ENCODE measurements around the gene CXCR4.

CXCR4 gene

DNA sequence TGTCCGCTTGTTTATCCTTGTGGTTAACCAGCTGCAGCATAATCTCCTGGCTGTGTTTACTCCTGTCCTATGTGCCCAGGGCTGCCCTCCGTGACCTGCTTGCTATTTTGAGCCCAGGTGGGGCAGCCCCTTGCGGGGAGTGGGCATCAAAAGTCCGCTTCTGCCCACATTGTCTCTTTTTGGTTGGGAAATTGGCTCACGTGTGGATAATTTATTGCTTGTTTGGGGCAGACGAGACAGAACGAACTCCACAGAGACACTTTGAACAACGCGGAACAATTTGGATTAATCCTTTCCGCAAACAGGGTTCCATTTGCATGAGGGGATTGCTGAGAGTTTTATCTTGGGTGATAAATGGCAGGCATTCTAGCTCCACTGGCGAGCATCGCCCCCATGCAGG, 8.1 kb upstream of the CXCR4 start:
- DNase-seq (no peak), ATAC-seq (no peak)
- peak overlapping the region in 1 of 2 donors; percentile 18 for H3K27ac Mint-ChIP-seq
- H3K9me3 Mint-ChIP-seq, result no peaks in the 10 kb centered on the region
- peaks cover 6% of the 10 kb centered on the region for H3K27me3 Mint-ChIP-seq
- H3K4me3 Mint-ChIP-seq, result peak overlapping the region in 1 of 2 donors; percentile 29
- peaks cover 99% of the 10 kb centered on the region for H3K4me1 Mint-ChIP-seq

DNA sequence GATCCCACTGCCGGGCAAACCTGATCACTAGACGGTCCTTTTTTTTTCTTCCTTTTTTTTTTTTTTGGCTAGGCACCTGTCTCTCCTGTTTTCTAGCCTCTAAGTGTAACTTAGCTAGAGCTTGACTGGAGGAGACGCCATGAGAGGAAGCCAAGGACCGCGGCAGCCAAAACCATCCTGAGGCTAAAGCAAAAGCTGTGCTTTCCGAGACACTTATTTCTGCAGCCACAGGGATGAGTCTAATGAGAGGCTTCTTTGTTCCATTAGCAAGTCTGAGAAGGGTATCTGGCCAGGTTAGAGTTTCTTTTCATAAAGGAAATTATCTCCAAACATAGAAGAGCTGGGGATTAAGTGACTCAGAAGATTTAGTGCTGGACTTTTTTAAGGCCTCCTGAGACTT, 7.3 kb upstream of the CXCR4 start:
- H3K27ac Mint-ChIP-seq, result peak overlapping the region in 1 of 2 donors; percentile 71
- H3K4me3 Mint-ChIP-seq, result peak overlapping the region; percentile 47 to 71
- ATAC-seq, result peak; percentile 55
- peaks cover 6% of the 10 kb centered on the region for H3K27me3 Mint-ChIP-seq
- no peak for DNase-seq
- H3K9me3 Mint-ChIP-seq, result no peaks in the 10 kb centered on the region
- H3K4me1 Mint-ChIP-seq, result peaks cover 99% of the 10 kb centered on the region

DNA sequence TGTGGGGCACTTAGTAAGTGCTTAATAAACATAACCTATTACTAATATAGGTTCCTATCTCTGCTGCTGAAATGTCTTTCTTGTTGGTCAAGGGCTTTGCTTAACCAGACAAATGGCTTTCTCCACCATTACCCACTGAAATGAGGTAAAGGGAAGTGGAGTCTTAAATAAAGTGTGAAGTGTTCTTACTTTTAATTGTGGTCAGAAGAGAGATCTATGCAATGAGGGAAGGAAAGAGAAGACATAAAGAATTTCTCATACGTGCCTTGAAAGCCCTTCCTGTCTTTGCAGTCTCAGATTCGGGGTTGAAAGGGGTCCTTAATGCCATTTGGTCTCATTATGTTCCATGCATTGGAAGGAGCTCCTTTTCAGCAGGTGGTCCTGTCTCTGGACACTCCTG, 6.9 kb upstream of the CXCR4 start:
- H3K4me1 Mint-ChIP-seq, result peaks cover 99% of the 10 kb centered on the region
- DNase-seq, result no peak
- H3K4me3 Mint-ChIP-seq, result peak overlapping the region; percentile 47 to 71
- H3K9me3 Mint-ChIP-seq, result no peaks in the 10 kb centered on the region
- H3K27me3 Mint-ChIP-seq, result peaks cover 6% of the 10 kb centered on the region
- no peak overlapping the region for H3K27ac Mint-ChIP-seq
- peak; percentile 36 for ATAC-seq

DNA sequence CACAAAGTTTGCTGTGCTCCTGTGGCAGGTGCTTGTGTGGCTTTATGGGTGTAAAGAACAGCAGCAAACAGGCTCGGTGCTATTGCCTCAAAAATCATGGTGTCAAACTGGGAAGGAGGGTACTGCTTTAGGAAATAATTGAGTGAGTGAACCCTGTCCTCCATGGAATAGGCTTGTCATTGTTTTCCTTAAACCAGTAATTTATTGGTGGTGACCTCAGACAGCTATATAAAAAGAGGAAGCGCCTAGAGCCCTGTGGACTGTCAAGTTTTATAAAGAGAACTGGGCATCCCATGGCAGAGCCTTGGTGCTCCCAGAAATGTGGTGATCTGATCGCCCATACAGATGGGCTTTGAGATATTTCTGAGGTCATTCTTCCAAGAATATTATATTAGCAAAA, 4.7 kb upstream of the CXCR4 start:
- no peaks in the 10 kb centered on the region for H3K9me3 Mint-ChIP-seq
- no peak for DNase-seq
- H3K27ac Mint-ChIP-seq, result no peak overlapping the region
- no peak for ATAC-seq
- no peak overlapping the region for H3K4me3 Mint-ChIP-seq
- no peaks in the 10 kb centered on the region for H3K27me3 Mint-ChIP-seq
- peaks cover 78% of the 10 kb centered on the region for H3K4me1 Mint-ChIP-seq

DNA sequence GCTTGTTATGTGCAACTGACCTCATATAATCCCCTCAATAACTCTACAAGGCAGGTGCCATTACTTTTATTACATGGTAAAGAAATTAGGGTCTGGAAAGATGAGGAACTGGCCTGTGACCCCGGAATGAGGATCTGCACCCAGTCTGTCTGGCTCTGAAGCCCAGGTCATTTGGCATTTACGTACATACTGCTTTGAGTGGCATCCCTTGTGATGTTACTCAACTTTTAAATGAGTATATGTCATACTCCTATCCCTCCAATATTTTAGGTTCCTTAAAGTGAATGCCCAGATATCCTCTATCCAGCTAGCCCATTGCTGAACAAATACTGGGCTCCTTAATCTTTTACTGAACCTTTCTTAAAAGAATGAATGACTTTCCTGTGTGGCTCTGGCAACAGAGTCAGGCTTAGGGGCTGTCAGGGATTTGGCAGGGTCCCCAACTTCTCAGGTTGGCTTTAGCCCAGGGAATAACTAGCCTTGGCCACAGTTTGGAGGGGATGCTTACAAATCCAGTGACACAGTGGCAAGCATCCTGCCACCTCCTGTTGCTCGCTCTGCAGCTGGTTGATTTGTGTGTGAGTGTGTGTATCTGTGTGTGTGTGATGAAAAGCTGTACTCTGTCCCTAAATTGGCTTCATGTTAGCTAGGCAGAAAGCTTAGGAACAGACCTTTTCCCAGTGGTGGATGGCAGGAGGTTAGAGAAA, 3.4 kb upstream of the CXCR4 start:
- peaks cover 65% of the 10 kb centered on the region for H3K4me1 Mint-ChIP-seq
- no peak for ATAC-seq

DNA sequence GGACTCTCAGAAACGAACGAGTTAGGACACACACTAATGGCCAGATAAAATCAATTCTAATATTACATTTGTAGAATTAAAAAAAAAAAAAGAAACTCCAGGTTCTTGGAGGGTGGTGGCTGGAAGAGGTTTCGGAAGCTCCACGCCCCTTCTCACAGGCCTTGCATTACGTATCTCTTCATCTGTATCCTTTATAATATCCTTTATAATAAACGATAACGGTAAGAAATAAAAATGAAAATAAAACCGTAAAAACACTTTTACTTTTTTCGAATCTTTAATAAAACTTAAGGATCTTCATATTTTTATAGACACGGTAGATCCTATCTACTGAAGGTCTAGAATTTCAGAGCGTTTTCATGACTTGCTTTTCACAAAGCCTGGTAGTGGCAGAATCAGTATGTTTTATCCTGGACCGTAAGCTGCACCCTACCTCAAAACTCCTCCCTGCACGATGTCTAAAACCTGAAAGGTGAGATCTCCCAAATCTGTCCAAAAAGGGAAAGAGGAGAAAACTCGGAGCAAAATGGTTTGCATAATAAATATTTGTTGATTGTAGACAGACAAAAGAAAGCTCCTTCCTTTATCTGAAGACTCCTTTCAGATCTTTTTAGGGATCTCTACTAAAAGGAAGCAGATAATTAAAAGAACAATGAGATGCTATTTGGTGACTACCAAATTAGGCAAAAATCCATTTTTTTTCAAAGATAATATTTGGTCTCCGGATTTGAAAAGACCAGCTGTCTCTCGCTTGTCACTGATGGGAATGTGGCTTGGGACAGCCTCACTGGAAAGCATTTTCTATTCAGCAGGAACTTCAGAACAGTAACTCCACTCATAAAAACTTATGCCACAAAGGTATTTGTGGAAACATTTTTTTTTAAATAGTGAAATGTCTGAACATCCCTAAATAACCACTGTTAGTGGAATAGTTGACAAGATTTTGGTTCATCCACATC, 2.0 kb upstream of the CXCR4 start:
- ATAC-seq (no peak), DNase-seq (no peak)
- no peak overlapping the region for H3K27ac Mint-ChIP-seq
- H3K27me3 Mint-ChIP-seq, result no peaks in the 10 kb centered on the region
- H3K4me1 Mint-ChIP-seq, result peaks cover 59% of the 10 kb centered on the region
- no peaks in the 10 kb centered on the region for H3K9me3 Mint-ChIP-seq
- peak overlapping the region; percentile 81 to 97 for H3K4me3 Mint-ChIP-seq

More for the DNA sequence above, 3.4 kb upstream of the CXCR4 start:
- no peak overlapping the region for H3K27ac Mint-ChIP-seq
- DNase-seq, result no peak
- no peak overlapping the region for H3K4me3 Mint-ChIP-seq
- no peaks in the 10 kb centered on the region for H3K9me3 Mint-ChIP-seq
- no peaks in the 10 kb centered on the region for H3K27me3 Mint-ChIP-seq

DNA sequence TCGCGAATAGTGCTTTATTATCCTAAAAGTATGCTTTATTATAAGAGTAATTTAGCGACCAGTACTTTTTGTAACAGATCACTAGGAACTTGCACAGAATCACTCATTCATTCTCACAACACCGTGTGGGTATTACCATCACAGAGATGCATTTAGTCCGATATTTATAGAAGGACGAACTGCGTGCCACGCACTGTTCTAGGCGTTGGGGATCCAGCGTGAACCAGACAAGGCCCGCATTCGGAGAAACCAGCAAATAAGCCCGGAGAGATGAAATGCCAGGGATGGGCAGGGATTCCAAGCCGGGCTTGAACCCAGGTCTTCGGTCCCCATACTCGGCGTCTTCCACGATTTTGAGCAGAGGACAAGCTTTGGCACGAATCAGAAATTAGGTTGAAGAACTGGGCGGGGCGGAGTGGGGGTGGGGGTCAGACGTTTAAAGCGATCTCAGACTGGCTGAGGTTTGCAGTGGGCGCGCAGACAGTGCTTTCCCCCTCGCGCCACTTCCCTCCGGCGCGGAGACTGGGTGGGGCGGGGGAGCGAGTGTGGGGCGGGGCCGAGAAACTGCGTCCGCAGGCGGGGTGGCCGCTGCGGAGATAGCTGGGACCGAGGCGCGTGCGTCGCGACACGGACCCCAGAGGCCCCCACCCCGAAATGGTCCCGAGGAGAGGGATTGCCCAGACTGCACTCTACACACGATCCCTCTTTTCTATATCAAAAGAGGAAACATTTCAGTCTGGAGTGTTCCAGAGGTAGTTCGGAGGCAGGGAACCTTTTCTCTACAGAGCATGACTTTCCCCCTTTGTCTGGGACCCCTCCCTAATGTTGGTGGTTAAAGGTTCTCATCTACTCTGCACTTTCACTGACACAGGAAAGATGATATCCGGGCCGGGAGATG, 1.1 kb upstream of the CXCR4 start:
- peak overlapping the region; percentile 97 to 99 for H3K27ac Mint-ChIP-seq
- ATAC-seq (peak; percentile 69), DNase-seq (peak; percentile 79 to 84)
- H3K9me3 Mint-ChIP-seq, result no peaks in the 10 kb centered on the region
- no peaks in the 10 kb centered on the region for H3K27me3 Mint-ChIP-seq
- peaks cover 59% of the 10 kb centered on the region for H3K4me1 Mint-ChIP-seq
- H3K4me3 Mint-ChIP-seq, result peak overlapping the region; percentile 81 to 97

DNA sequence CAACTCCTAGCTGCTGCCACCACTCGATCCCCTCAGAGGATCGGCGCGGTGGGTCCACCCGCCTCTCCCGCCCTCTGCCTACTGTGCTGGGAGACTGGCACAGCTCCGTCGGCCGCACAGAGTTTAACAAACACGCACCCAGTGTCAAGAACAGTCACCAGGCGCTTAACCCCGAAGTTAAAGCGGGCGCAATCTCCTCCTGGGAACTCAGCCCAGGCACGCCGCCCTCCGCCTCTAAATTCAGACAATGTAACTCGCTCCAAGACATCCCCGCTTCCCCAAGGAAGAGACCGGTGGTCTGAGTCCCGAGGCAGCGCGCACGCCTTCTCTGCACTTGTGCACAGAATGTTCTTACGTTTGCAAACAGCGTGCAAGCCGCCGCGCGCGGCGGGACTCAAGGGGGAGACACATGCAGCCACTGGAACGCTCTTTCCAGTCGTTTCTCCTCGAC, 533 bp downstream of the CXCR4 start:
- peak overlapping the region; percentile 97 to 99 for H3K27ac Mint-ChIP-seq
- H3K27me3 Mint-ChIP-seq, result no peaks in the 10 kb centered on the region
- DNase-seq (peak; percentile 70 to 75), ATAC-seq (peak; percentile 61)
- peak overlapping the region; percentile 81 to 97 for H3K4me3 Mint-ChIP-seq
- no peaks in the 10 kb centered on the region for H3K9me3 Mint-ChIP-seq
- H3K4me1 Mint-ChIP-seq, result peaks cover 59% of the 10 kb centered on the region

DNA sequence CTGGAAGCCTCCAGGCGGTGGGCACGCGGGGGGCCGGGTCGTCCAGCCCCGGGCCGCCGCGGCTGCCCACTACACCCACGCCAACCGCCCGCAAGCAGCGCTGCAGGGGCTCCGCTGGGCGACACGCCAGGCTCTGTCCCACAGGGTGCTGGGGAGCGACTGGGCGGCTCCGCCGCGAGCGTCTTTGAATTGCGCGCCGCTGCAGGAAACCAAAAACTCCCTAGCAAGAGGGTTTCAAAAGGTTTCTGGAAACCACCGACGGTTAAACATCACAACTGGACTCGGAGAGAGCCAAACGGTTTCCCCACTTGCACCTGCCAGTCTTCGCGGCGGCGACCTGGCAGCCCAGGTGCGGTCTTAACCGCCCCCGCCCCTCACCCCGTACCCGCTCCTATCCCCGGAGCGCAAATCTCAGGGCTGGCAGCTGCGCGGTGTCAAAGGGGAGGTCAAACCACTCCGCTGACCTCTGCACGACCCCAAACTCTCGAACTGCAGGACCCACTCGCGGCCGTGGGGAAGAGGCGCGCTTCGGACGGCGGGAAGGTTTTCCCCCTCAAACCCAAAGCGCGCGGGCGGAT, 1.0 kb downstream of the CXCR4 start:
- no peaks in the 10 kb centered on the region for H3K9me3 Mint-ChIP-seq
- peak; percentile 71 for ATAC-seq
- DNase-seq, result peak; percentile 81 to 86
- no peaks in the 10 kb centered on the region for H3K27me3 Mint-ChIP-seq
- peak overlapping the region; percentile 97 to 99 for H3K27ac Mint-ChIP-seq
- H3K4me3 Mint-ChIP-seq, result peak overlapping the region; percentile 81 to 97
- peaks cover 59% of the 10 kb centered on the region for H3K4me1 Mint-ChIP-seq

DNA sequence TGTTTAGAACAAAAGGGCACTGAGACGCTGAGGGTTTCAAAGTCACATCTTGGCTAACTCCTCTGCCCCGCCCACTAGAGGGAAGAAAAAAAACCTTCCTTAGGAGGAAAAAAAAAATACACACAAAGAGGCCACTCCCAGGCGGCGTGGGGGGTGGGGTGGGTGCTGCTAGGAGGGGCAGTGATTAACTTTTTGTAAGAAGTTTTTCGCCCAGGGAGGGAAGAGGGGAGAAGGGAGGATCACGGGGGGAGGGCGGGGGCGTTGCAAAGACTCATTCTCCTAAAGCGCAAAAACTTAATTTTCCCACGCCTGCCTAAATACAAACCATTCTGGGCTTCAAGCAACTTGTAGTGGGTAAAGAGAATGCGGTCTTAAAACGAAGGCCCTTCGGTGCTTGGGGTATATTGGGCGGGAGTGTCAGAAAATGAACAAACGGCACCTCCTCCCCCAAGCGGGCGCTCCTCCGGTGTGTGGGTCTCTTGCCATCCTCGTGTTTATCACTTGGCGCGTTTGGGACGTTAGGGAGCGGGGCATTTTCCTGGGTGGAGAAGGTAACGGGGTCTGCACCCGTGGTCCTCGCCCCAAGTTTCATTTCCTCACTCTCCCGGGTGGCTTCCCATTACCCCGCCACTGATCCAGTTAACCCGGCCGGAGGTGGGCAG, 1.7 kb downstream of the CXCR4 start:
- Mint-ChIP-seq H3K27ac (peak overlapping the region; percentile 69 to 99), H3K9me3 (no peaks in the 10 kb centered on the region), H3K4me3 (peak overlapping the region; percentile 81 to 97), H3K27me3 (no peaks in the 10 kb centered on the region), H3K4me1 (peaks cover 58% of the 10 kb centered on the region)
- DNase-seq, result peak; percentile 68 to 74
- ATAC-seq, result peak; percentile 49

DNA sequence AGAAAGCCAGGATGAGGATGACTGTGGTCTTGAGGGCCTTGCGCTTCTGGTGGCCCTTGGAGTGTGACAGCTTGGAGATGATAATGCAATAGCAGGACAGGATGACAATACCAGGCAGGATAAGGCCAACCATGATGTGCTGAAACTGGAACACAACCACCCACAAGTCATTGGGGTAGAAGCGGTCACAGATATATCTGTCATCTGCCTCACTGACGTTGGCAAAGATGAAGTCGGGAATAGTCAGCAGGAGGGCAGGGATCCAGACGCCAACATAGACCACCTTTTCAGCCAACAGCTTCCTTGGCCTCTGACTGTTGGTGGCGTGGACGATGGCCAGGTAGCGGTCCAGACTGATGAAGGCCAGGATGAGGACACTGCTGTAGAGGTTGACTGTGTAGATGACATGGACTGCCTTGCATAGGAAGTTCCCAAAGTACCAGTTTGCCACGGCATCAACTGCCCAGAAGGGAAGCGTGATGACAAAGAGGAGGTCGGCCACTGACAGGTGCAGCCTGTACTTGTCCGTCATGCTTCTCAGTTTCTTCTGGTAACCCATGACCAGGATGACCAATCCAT, 2.7 kb downstream of the CXCR4 start:
- peak overlapping the region; percentile 59 to 87 for H3K27ac Mint-ChIP-seq
- ATAC-seq, result peak; percentile 13
- H3K4me3 Mint-ChIP-seq, result peak overlapping the region; percentile 81 to 97
- H3K4me1 Mint-ChIP-seq, result peaks cover 48% of the 10 kb centered on the region
- H3K27me3 Mint-ChIP-seq, result no peaks in the 10 kb centered on the region
- DNase-seq, result peak in 1 of 2 donors; percentile 48
- H3K9me3 Mint-ChIP-seq, result no peaks in the 10 kb centered on the region

DNA sequence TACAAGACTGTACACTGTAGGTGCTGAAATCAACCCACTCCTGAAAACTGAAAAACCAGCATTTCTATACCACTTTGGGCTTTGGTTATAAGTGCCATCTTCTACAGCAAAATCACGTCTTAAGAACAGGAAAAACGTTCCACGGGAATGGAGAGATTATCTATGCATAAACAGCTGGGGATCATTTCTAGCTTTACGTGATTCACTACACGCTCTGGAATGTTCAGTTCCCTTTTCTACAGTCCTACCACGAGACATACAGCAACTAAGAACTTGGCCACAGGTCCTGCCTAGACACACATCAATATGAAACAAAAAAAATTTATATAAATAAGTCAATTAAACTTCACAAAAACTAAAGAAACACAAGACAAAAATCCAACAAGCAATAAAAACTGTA, 3.6 kb downstream of the CXCR4 start:
- Mint-ChIP-seq H3K27me3 (no peaks in the 10 kb centered on the region), H3K9me3 (no peaks in the 10 kb centered on the region), H3K4me1 (peaks cover 44% of the 10 kb centered on the region), H3K27ac (peak overlapping the region in 1 of 2 donors; percentile 31), H3K4me3 (peak overlapping the region; percentile 60 to 81)
- no peak for ATAC-seq
- DNase-seq, result no peak

DNA sequence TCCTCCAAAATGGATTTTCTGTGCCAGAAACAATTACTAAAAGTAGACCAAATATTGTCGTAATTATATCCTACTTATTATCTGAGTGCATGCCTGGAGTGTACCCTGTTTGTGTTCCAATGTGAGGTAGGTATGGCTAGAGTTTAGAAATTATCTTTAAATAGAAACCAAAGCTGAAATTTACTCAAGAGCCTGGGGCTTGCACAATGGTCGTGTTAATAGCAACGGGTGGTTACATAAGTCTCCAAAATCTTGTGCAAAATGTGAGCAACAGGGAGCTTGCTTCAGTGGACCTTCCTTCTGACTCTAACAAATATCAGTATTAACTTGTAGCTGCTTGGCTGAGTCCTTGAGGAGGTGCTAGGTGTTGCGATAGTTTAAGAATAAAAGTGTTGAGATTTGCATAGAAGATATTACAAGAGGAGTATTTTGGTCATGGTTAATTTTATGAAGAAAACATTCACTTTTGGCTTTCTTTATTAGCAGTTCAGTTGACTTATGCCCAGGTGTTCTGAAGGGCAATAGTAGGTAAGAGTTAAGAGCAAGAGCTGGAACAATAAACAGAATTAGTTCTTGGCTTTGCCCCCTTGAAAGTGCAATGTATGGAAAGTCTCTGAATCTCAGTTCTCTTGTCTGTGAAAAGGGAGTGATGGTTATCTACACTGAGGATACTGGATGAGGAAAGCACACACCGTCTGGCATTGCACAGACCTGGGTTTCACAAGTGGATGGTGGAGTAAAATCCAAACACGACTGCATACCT, 4.6 kb downstream of the CXCR4 start:
- Mint-ChIP-seq H3K27ac (no peak overlapping the region), H3K4me3 (peak overlapping the region; percentile 24 to 81), H3K4me1 (peaks cover 51% of the 10 kb centered on the region), H3K27me3 (no peaks in the 10 kb centered on the region), H3K9me3 (no peaks in the 10 kb centered on the region)
- DNase-seq (no peak), ATAC-seq (no peak)

All from stimulated activated naive CD8-positive, alpha-beta T cell treated with anti-CD3 and anti-CD28 coated beads, Interleukin-15, amount 100 ng/mL, for 72 hours (primary cell).